A673 (cell line): Measurements from ENCODE around the gene CNIH2. TPM values are rescaled to one million over a fixed set of nuclear protein-coding genes. Genes with fewer than 3 reads are reported as not detected.

ENCODE experiments used
- BruUV-seq: library from RNA; stranded (reverse); fragments of 400-500 nt; replicated peaks from 2 replicates; lab custom pipeline; 2021; lab: Mats Ljungman, UMichigan
- CTCF ChIA-PET: fragments of 300-600 bp; sonication (Branson Sonifier 250); formaldehyde crosslinking; loops from one replicate; lab custom pipeline; 2022; ENCODE audit warnings: antibody characterized with exemption; lab: Charles Lee
- POLR2A ChIA-PET: fragments of 300-600 bp; sonication (Branson Sonifier 250); formaldehyde crosslinking; loops from one replicate; lab custom pipeline; 2022; ENCODE audit warnings: antibody characterized with exemption; ENCODE audit not compliant: low non-redundant PET; lab: Charles Lee
- DNase-seq: peaks from one replicate; pipeline ENCODE4 v3.0.0-alpha.2; 2015; ENCODE audit warnings: low spot score
- H3K27ac ChIP-seq: fragments of 200-600 bp; sonication (generic); 2 replicates; pipeline ENCODE4 v1.5.1; 2016; ENCODE audit warnings: mixed run types, low read depth, mild to moderate bottlenecking, mixed read lengths, antibody characterized with exemption, low read length; ENCODE audit not compliant: poor library complexity, severe bottlenecking
- H3K27me3 ChIP-seq: fragments of 200-600 bp; sonication (generic); replicated peaks from 2 replicates; pipeline ENCODE4 v1.6.1; 2017; ENCODE audit warnings: mixed run types, low read depth, mild to moderate bottlenecking, mixed read lengths, antibody characterized with exemption, low read length; ENCODE audit not compliant: insufficient read depth, poor library complexity
- H3K36me3 ChIP-seq: fragments of 200-600 bp; sonication (generic); 2 replicates; pipeline ENCODE4 v1.6.1; 2016; ENCODE audit warnings: mixed run types, mild to moderate bottlenecking, mixed read lengths, antibody characterized with exemption, low read length; ENCODE audit not compliant: insufficient read depth, poor library complexity, severe bottlenecking
- H3K4me1 ChIP-seq: fragments of 200-600 bp; sonication (generic); 2 replicates; pipeline ENCODE4 v1.6.1; 2017; ENCODE audit warnings: mixed run types, mild to moderate bottlenecking, mixed read lengths, antibody characterized with exemption, low read length; ENCODE audit not compliant: insufficient read depth, poor library complexity, severe bottlenecking
- H3K4me3 ChIP-seq: fragments of 200-600 bp; sonication (generic); 2 replicates; pipeline ENCODE4 v1.5.1; 2016; ENCODE audit warnings: low read depth, mixed run types, mild to moderate bottlenecking, mixed read lengths, low read length; ENCODE audit not compliant: poor library complexity, severe bottlenecking
- H3K9me3 ChIP-seq: fragments of 200-600 bp; sonication (generic); 2 replicates; pipeline ENCODE4 v1.6.1; 2016; ENCODE audit warnings: mixed run types, low read depth, mild to moderate bottlenecking, mixed read lengths, antibody characterized with exemption, low read length; ENCODE audit not compliant: poor library complexity, severe bottlenecking
- EZH2 ChIP-seq: fragments of 200-600 bp; sonication (generic); IDR thresholded peaks from 2 replicates; pipeline ENCODE4 v1.6.1; 2017; ENCODE audit warnings: borderline replicate concordance, low read depth, mild to moderate bottlenecking, mixed read lengths, antibody characterized with exemption, low read length; ENCODE audit not compliant: poor library complexity, severe bottlenecking
- intact Hi-C: fragments of 100-400 bp; cut with micrococcal nuclease; formaldehyde crosslinking; loops from one replicate; pipeline ENCODE4 v1.10.0; 2022; ENCODE audit not compliant: unreplicated experiment
- total RNA-seq: library from RNA; stranded (reverse); gene quantifications from 2 replicates; pipeline ENCODE4 v1.2.3, GENCODE V29; 2021
- TF ChIP-seq, protein P1 (sequence below): fragments of 300-800, 200-600 bp; sonication (generic); conservative IDR thresholded peaks from 2 replicates; pipeline ENCODE4 v1.5.1; 2017; ENCODE audit warnings: low read depth, mild to moderate bottlenecking, antibody characterized with exemption, low read length, moderate library complexity, mixed read lengths

The CNIH2 gene
- total RNA-seq, 1 experiment from 2014 or later: 13.7 TPM

DNA sequence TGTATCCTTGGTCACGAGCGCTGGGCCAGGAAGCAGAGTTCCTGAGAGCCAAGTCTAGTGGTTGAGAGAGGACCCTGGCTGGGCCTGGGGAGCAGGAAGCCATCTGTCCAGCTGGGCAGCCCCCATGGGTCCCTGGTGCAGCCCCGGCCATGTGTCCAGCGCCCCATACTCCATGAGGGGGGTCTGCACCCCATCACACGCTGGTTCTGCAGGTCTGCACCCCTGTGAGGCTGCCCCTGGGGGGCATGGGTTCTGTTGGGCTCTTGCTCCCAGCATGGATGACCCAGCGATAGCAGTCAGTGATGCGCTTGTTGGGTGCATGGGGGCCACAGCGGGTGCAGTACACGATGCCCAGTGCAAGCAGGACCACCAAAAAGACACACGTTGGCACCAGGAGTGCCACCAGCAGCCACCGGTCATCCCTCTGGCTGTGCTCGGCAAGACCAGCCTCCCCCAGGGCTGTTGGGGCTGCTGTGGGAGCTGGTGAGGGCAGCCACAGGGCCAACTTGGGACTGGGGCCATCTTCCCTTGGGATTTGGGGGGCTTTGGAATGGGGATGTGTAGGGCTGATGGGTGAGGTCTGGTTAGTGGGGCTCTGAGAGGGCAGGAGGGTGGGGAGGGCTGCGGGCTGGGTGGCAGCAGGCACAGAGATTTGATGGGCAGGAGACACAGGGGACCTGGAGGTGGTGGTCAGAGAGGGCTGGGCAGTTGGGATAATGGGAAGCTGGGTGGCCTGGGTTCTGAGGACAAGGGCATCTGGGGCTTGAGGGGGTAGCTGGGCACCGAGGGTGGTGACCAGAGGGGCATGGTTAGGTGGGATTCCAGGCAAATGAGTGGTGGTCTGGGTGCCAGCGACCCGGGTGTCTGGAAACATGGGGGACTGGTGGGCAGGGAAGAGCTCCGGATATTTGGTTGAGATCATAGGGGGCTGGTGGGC lies 36.9 kb downstream of the CNIH2 start:
- H3K27ac ChIP-seq: peak overlapping the region; percentile 100
- no peak for TF ChIP-seq EZH2
- TF ChIP-seq, protein P1, sequence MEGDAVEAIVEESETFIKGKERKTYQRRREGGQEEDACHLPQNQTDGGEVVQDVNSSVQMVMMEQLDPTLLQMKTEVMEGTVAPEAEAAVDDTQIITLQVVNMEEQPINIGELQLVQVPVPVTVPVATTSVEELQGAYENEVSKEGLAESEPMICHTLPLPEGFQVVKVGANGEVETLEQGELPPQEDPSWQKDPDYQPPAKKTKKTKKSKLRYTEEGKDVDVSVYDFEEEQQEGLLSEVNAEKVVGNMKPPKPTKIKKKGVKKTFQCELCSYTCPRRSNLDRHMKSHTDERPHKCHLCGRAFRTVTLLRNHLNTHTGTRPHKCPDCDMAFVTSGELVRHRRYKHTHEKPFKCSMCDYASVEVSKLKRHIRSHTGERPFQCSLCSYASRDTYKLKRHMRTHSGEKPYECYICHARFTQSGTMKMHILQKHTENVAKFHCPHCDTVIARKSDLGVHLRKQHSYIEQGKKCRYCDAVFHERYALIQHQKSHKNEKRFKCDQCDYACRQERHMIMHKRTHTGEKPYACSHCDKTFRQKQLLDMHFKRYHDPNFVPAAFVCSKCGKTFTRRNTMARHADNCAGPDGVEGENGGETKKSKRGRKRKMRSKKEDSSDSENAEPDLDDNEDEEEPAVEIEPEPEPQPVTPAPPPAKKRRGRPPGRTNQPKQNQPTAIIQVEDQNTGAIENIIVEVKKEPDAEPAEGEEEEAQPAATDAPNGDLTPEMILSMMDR: no peak
- no peak for DNase-seq
- TSS peak; percentile 50 for BruUV-seq
- no peaks in the 10 kb centered on the region for H3K9me3 ChIP-seq
- peaks cover 70% of the 10 kb centered on the region for H3K4me1 ChIP-seq
- intact Hi-C loops: loop anchor here (5.0 kb wide), 1 partner anchor 72 kb away; no protein-coding TSS in a partner anchor
- peak overlapping the region; percentile 57 for H3K4me3 ChIP-seq
- POLR2A ChIA-PET: no interaction called here
- no peaks in the 10 kb centered on the region for H3K36me3 ChIP-seq
- no peaks in the 10 kb centered on the region for H3K27me3 ChIP-seq
- CTCF ChIA-PET: interaction anchor here (1.1 kb wide), 1 partner anchor 50 kb away, joined by 7 read pairs; no protein-coding TSS in a partner anchor

DNA sequence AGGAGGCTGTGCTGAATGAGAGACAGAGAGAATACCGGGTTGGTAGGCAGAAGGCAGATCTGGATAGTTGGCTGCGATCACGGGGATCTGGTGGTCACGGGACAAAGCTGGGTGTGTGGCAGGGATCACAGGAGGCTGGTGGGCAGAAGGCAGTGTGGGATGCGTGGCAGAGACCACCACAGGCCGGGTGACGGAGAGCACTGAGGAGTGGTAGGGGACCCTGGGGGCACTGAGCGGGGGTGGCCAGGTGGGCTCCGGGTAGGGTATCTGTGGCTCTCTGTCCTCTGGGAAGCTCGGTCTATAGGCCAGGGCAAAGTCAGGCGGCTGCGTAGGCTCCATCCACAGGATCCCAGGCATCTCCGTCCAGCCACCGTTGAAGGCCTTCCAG lies 37.5 kb downstream of the CNIH2 start:
- ChIA-PET POLR2A (no interaction called here), CTCF (interaction anchor here (0.8 to 1.1 kb wide), 2 partner anchors 49 to 70 kb away, joined by 3 to 7 read pairs; no protein-coding TSS in a partner anchor)
- BruUV-seq: no TSS peak
- H3K9me3 ChIP-seq: no peaks in the 10 kb centered on the region
- TF ChIP-seq EZH2: no peak
- TF ChIP-seq, protein P1: no peak
- no peaks in the 10 kb centered on the region for H3K36me3 ChIP-seq
- DNase-seq: no peak
- H3K27me3 ChIP-seq: no peaks in the 10 kb centered on the region
- peaks cover 70% of the 10 kb centered on the region for H3K4me1 ChIP-seq
- H3K27ac ChIP-seq: peak overlapping the region; percentile 100
- intact Hi-C loops: no loop called here
- H3K4me3 ChIP-seq: peak overlapping the region; percentile 57

DNA sequence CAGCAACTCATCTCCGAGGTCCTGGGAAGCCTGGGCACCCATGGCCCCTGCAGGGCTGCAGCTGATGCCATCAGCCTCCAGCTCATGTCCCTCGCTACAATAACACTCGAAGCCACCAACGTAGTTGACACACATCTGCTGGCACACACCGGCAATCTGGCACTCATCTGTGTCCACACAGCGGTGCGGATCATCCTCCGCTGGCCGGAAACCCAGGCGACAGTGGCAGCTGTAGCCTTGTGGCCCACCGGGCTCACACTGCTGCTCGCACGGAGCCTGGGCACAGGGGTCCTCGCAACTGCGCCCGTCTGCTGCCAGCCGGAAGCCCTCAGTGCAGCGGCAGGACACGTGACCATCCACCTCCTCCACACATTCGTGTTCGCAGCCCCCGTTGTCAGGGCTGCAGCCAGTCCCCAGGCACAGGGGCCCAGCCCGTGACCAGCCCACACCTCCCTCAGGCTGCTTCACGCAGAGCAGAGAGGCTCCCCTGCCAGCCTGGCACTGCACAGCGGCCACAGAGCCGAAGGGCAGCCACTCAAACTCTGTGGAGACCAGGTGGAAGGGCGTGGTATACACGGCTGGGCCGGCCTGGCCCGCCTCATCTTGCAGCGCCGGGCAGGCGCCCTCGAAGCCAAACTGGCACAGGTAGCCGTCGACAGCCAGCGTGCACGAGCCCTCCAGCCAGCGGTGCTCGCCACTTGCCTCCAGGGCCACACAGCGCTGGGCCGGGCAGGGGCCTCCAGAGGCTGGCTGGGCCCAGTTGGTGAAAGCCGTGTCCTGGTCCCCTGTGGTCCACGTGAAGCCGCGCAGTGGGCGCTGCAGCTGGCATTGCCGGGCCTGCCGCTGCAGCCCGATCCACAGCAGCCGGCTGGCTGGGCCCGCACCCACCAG lies 38.2 kb downstream of the CNIH2 start:
- intact Hi-C loops: no loop called here
- TF ChIP-seq EZH2: no peak
- TF ChIP-seq, protein P1: no peak
- Histone ChIP-seq H3K36me3 (no peaks in the 10 kb centered on the region), H3K4me1 (peaks cover 69% of the 10 kb centered on the region), H3K9me3 (no peaks in the 10 kb centered on the region), H3K27me3 (no peaks in the 10 kb centered on the region), H3K4me3 (peak overlapping the region; percentile 57), H3K27ac (peak overlapping the region; percentile 100)
- POLR2A ChIA-PET: interaction anchor here (0.6 kb wide), 2 partner anchors 29 to 91 kb away, joined by 5 to 12 read pairs; no protein-coding TSS in a partner anchor
- DNase-seq: no peak
- CTCF ChIA-PET: interaction anchor here (0.6 to 1.1 kb wide), 6 partner anchors 13 to 977 kb away, joined by 3 to 7 read pairs (median 6); no protein-coding TSS in a partner anchor
- no TSS peak for BruUV-seq
